Measurements from ENCODE around the gene DNAJC3. TPM values are rescaled to one million over a fixed set of nuclear protein-coding genes. Genes with fewer than 3 reads are reported as not detected.

Gene DNAJC3
- total and polyA plus RNA-seq, 9 of the 15 experiments (the other 6 are each of a cell fraction or from before 2014, with no cell fraction given) = 7.8 to 21.8 (median 10.4) TPM

GRCh38 chr13:95652244-95652764 lies 24.6 kb upstream of the DNAJC3 start:
- WGBS (ENCODE audit: insufficient coverage, low coverage, missing lambda C conversion rate) = 0% methylated on average over 1 of the region's 1 CpG
- ATAC-seq (no peak), FAIRE-seq (no peak), DNase-seq (ENCODE audit: extremely low read depth in 1 of 4, low spot score in 3 of 4) (no peak)
- H3K4me3 ChIP-seq = no peak overlapping the region
- TF ChIP-seq TSC22D4 (tag; IDR thresholded peaks at IDR 0.05) (no peak), FOXP4 (CRISPR knock-in tag; IDR thresholded peaks at IDR 0.05; ENCODE audit: borderline replicate concordance) (no peak), ARNT (IDR thresholded peaks at IDR 0.05) (no peak)
- CTCF ChIA-PET (ENCODE audit: low intra/inter-chr PET ratio) = no interaction called here
- H3K79me2 ChIP-seq (ENCODE audit: control insufficient read depth, insufficient read depth, low read length) = no peaks in the 10 kb centered on the region
- H3K9me3 ChIP-seq (replicated peaks; ENCODE audit: control insufficient read depth, insufficient read depth, low read depth, low read length) = no peaks in the 10 kb centered on the region
- intact Hi-C loops (cut with micrococcal nuclease) = no loop called here
- no peaks in the 10 kb centered on the region for H3K36me3 ChIP-seq (ENCODE audit: control insufficient read depth, insufficient read depth, low read length)
- no peaks in the 10 kb centered on the region for H4K20me1 ChIP-seq (replicated peaks; ENCODE audit: control insufficient read depth, insufficient read depth, low read length)
- peaks cover 0 to 6% of the 10 kb centered on the region in 2 experiments; a peak in 2 of 5 replicates for H3K27me3 ChIP-seq (ENCODE audit: control insufficient read depth in 2 of 2, insufficient read depth in 2 of 2, low read length in 2 of 2)
- H3K4me2 ChIP-seq (ENCODE audit: insufficient read depth, low read length) = no peak overlapping the region
- H3K4me1 ChIP-seq (replicated peaks in 1 of 2; ENCODE audit: control insufficient read depth in 2 of 2, insufficient read depth in 2 of 2, low read length in 2 of 2) = peaks cover 0 to 5% of the 10 kb centered on the region in 2 experiments; a peak in 1 of 5 replicates
- no peak overlapping the region for H2AFZ ChIP-seq (ENCODE audit: low read depth, low read length)
- in situ Hi-C loops (cut with MboI) = no loop called here
- no TSS peak for BruUV-seq (replicated peaks)
- H3K9ac ChIP-seq (ENCODE audit: insufficient read depth in 1 of 2, low read depth in 2 of 2, low read length in 2 of 2) = no peak overlapping the region
- POLR2A ChIA-PET = interaction anchor here (1.0 kb wide), 1 partner anchor 11 kb away, joined by 3 read pairs; no protein-coding TSS in a partner anchor
- H3K9me1 ChIP-seq (ENCODE audit: control insufficient read depth, insufficient read depth, low read length) = no peaks in the 10 kb centered on the region
- H3K27ac ChIP-seq (ENCODE audit: extremely low read depth, low read depth, low read length) = no peak overlapping the region

Data from K562 (cell line).